Activated CD4-positive, alpha-beta T cell treated with anti-CD3 and anti-CD28 coated beads, Interleukin-2, Interleukin-6, amounts not matched to agents 100 ng/mL and 50 ng/mL, durations not matched to agents 16 hours and 8 hours (primary cell): ENCODE measurements around the gene PLXND1.

ENCODE experiments used
- DNase-seq: peaks from one replicate; pipeline ENCODE4 v3.0.0-alpha.2; 2020

The PLXND1 gene

GRCh38 chr3:129626744-129627349 is 20.4 kb upstream of the PLXND1 start:
- peak; percentile 83 for DNase-seq

GRCh38 chr3:129625072-129625874 is 18.8 kb upstream of the PLXND1 start:
- DNase-seq, result no peak

- DNase-seq, result no peak
Measured at GRCh38 chr3:129624347-129625071, 18.0 kb upstream of the PLXND1 start.

GRCh38 chr3:129623447-129624118 is 17.1 kb upstream of the PLXND1 start:
- DNase-seq, result no peak

- no peak for DNase-seq
Measured at GRCh38 chr3:129622933-129623332, 16.5 kb upstream of the PLXND1 start.

- no peak for DNase-seq
Measured at GRCh38 chr3:129622226-129622874, 15.9 kb upstream of the PLXND1 start.

- no peak for DNase-seq
Measured at GRCh38 chr3:129621626-129622225, 15.2 kb upstream of the PLXND1 start.

- no peak for DNase-seq
Measured at GRCh38 chr3:129620828-129621559, 14.5 kb upstream of the PLXND1 start.

- no peak for DNase-seq
Measured at GRCh38 chr3:129619726-129620162, 13.3 kb upstream of the PLXND1 start.

- DNase-seq, result no peak
Measured at GRCh38 chr3:129618901-129619671, 12.6 kb upstream of the PLXND1 start.

- DNase-seq, result no peak
Measured at GRCh38 chr3:129618186-129618820, 11.8 kb upstream of the PLXND1 start.

- DNase-seq, result no peak
Measured at GRCh38 chr3:129617381-129618185, 11.1 kb upstream of the PLXND1 start.

GRCh38 chr3:129616713-129617112 is 10.2 kb upstream of the PLXND1 start:
- DNase-seq, result no peak

- no peak for DNase-seq
Measured at GRCh38 chr3:129616291-129616690, 9.8 kb upstream of the PLXND1 start.

GRCh38 chr3:129615751-129616281 is 9.3 kb upstream of the PLXND1 start:
- no peak for DNase-seq

GRCh38 chr3:129614927-129615363 is 8.5 kb upstream of the PLXND1 start:
- DNase-seq, result no peak

GRCh38 chr3:129614435-129614834 is 8.0 kb upstream of the PLXND1 start:
- DNase-seq, result no peak

- DNase-seq, result no peak
Measured at GRCh38 chr3:129613367-129613740, 6.9 kb upstream of the PLXND1 start.
